Activated CD4-positive, CD25-positive, alpha-beta regulatory T cell treated with anti-CD3 and anti-CD28 coated beads, Interleukin-2, amount 50 U/mL, for 16 hours (primary cell): ENCODE data around the gene ASB17.
"Not testable (repeated sequence)": the region's sequence is repeated elsewhere in the genome, so short reads cannot be mapped to it uniquely, and the experiment has no call there.

Experiments used
- DNase-seq: peaks from one replicate; pipeline ENCODE4 v3.0.0-alpha.2; 2020; ENCODE audit warnings: low read depth, low spot score

The ASB17 gene, protein sequence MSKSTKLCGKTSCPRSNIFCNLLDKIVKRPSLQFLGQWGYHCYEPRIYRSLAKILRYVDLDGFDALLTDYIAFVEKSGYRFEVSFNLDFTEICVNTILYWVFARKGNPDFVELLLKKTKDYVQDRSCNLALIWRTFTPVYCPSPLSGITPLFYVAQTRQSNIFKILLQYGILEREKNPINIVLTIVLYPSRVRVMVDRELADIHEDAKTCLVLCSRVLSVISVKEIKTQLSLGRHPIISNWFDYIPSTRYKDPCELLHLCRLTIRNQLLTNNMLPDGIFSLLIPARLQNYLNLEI

DNA sequence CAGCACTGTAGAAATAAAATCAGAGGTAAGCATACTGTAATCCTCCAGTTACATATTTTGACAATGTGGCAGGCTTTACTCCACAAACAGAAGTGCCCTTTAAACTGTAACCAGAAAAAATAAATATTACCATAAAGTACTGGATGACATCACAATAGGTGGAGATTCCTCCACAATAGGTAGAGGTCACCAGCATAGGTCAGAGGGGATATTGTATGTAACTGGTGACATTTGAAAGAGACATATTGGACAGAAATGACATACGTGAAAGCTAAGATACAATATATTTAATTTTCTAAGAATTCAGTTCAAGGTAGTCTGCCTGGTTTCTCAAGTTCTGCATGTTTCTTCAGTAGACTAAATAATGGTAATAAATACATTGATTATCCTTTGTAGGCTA lies at the start of gene ASB17:
Gene ASB17 (minus strand): TSS at position 101 of the 400 bp plus-strand sequence. CDS start 113 bp downstream, outside the sequence.
- DNase-seq, result no peak

DNA sequence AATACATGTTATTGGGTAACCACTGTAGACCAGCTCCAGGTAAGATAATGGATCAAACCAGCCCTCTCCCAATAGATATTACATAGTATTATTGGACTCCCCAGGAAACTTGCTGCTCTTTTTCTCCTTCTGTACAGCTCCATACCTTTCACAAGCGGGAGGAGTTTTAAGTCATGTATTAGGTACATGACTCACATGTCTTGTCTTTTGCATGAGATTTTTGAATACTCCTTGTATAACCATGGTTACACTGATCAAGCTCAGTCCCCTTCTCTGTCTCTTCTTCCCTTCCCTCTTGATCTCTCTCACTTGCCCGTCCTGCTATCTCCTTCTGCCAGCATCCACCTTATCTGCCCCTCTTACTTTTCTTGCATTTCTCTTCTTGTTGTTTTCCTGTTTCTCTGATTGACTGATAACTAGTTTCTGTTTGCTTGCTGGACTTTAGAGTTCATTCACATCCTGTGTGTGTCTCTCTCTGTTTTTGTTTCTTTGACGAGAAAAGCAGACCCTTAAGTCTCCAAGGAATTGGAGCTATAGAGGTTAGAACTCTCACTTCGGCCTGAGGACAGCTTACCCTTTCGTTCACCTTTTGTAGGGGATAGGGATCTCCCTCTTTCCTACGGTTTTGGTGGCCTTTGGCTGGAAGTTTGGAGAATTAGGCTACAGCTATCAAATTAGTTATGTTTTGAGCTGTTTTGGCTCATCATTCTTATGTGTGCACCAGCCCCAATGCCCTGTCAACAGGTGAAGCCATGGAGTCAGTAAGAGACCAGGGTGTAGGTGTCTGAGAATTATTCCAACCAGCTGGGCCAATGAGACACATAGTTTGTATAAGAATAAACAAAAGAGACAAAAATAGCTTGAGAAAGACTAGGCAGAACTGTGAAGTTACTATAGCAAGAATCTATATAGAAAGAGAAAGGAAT lies 49.0 kb upstream of the ASB17 start:
- no peak for DNase-seq

DNA sequence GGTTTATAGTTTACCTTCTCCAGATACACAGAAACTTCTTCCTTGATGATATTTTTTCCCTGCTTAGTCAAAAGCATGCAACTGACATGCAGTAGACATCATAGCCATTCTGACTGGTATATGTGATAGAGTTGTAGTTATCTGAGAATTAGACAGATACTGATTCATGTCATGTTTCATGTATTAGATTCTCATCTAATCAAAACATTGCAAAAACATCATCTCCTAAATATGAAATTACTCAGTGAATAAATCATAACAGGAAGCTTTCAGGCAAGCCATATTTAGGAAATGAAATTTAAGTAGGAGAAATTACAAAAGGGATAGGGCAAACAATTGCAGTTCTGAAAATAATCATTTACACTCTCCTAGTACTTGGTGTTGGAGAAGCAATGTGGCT lies 38.4 kb upstream of the ASB17 start:
- no peak for DNase-seq

DNA sequence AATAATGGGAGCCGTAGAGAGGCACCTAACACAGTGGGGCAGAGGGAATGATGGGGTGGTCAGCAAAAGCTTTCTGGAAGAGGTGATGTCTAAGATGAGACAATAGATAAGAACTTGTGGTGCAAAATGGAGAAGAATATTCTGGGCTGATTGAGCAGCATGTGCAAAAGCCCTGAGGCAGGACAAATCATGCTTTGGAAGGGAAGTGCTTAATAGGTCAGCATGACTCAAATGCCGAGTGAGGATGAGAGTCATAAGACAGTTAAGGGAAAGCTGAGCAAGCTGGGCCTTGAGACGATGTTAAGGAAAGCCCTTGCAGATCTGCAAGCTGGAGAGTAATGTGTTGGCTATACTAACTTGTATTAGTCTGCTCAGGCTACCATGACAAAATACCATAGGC lies 37.3 kb upstream of the ASB17 start:
- no peak for DNase-seq

DNA sequence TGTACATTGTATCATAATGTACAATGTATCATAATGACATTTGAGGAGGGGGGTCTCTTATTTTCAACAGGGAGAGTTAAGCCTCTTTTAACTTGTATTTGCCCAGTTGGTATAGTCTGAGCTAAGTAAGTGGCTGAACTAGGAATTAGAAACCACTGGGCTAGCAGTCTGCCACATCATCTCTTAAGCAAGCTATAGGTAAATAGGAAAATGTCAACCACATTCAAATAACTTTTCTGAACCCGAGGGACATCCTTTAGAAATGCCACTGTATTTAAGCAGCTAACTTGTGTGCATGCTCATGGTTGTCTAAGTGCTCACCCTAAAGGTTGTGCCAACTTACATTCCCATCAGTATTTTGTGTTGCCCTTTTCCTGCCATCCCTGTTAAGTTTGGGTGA lies 35.5 kb upstream of the ASB17 start:
- no peak for DNase-seq

DNA sequence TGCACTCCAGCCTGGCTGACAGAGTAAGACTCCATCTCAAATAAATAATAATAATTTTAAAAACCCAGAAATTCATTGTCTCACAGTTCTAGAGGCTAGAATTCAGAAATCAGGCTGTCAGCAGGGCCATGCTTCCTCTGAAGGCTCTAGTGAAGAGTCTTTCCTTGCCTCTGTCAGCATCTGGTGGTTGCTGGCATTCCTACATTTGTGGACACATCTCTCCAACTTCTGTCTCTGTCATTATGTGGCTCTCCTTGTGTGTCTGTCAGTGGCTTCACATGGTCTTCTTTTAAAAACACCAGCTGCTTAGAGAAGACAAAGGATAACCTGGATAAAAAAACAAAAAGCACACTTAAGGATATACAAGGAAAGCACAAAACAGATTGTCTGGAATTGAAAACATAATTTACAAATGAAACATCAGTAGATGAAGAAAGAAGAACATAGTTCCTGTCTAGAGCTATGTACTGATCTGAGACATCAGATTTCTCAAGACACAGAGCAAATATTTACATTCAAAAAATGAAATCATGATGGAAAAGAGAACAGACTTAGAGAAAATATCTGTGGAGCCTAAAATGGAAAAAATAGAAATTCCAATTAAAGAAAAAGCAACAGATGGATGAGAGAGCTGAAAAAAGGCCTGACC lies 32.7 kb upstream of the ASB17 start:
- DNase-seq, result no peak

DNA sequence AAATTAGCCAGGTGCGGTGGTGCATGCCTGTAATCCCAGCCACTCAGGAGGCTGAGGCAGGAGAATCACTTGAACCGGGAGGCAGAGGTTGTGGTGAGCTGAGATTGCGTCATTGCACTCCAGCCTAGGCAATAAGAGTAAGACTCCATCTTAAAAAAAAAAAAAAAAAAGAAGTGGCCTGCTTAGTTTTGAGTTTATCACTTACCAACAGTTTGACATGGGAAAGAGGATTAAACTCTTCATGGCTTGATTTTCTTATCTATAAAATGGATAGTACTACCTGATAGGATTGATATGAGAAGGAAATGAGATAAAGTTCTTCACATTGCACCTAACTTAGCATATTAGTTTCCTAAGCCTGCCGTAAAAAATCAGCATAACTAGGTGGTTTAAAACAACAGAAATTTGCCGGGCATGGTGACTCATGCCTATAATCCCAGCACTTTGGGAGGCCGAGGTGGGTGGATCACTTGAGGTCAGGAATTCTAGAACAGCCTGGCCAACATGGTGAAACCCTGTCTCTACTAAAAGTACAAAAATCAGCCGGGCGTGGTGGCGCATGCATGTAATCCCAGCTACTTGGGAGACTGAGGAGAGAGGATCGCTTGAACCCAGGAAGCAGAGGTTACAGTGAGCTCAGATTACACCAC lies 32.0 kb upstream of the ASB17 start:
- DNase-seq, result not testable (repeated sequence)

DNA sequence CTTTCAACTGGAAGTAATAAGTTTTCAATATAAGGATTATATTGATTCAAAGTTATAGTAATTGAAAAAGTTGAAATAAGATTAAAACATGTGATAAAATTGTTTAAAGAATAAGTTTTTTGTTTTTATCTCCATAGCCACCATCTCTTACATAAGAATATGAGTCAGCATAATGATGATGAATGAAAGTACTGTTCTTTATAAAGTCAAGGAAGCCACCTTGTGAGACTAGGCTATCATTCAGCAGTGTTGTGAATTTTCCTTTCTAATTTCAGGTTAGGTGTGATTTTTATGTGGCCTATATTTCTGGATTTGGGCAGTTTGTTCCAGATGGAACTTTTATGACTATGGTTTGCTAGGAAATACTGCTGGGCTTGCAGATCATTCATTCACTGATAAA lies 22.4 kb upstream of the ASB17 start:
- DNase-seq, result no peak

DNA sequence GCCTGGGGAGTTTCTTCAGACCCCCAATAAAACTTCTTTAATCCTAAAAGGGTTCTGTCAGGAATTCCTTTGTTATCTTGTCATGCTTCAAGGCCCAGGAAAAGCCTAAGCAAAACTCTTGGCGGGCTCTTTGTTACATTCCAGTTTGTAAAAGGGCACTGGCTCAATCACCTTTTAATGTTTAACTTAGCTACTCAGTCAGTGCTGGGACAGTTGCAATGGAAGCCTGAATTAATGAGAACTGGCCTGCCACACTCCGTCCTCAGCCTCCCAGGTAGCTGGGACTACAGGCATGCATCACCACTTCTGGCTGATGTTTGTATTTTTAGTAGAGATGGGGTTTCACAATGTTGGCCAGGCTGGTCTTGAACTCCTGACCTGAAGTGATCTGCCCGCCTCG lies 21.3 kb upstream of the ASB17 start:
- DNase-seq, result no peak

DNA sequence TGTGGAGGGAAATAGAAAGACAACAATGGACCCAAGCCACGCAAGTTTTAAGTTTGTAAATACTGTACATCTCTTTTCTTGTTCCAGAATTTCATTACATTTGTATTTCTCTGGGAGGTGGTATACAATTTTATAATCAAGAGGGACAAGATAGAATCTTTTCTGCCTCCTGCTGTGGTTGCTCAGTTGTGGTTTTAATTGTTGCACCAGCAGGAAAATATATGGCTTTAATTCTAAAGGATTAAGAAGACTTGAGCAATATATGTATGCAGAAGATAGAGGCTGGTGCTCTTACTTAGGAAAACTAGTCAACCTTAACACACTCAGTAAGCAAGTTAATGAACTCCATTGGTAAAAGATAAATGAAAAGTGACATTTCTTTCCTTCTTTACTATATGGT lies 19.8 kb upstream of the ASB17 start:
- no peak for DNase-seq

DNA sequence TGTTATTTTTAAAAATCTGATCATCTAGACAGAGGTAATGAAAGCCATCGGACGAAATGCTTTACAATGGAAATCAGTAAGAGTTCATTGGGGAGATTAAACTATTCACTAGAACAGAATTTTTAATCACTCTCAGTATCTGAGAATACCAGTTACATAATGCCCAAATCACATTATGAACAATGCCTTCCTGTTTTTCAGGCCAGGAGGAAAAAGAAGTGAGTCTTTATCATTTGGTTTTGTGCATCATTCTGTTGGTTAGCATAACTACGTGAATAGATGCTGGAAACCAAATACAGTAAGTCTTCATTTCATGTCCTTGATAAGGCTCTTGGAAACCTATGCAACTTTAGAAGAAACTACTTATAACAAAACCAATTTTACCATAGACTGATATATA lies 18.0 kb upstream of the ASB17 start:
- DNase-seq, result no peak

DNA sequence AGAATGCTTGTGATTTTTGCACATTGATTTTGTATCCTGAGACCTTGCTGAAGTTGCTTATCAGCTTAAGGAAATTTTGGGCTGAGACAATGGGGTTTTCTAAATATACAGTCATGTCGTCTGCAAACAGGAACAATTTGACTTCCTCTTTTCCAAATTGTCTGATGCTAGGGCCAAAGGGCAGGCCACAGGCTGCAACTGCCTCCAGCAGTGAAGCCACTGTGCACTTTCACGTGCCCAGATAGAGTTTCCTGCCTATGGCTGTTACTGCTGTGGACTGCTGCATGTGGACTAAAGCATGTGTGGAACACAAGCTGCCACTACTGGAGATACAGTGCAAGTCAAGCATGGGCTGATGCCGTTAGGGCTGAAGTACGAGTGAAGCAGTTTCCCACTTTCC lies 10.8 kb upstream of the ASB17 start:
- DNase-seq, result not testable (repeated sequence)

DNA sequence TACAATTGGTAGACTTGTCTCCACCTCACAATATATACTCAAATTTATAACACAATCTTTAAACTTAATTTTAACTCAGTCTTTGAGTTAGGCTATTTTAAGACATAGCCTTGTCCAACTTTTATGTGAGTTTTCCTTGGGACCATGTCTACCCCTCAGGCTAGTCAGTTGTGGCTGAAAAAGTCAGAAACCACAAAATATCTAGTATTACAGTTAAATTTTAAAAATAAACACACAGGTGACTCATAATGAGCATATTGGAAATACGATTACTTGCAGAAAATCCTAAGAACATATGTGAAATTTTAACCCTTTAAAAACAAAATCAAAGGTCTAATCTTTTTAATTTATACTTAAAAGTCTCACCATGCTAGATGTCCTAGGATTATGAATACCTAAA lies 4.8 kb upstream of the ASB17 start:
- DNase-seq, result no peak

DNA sequence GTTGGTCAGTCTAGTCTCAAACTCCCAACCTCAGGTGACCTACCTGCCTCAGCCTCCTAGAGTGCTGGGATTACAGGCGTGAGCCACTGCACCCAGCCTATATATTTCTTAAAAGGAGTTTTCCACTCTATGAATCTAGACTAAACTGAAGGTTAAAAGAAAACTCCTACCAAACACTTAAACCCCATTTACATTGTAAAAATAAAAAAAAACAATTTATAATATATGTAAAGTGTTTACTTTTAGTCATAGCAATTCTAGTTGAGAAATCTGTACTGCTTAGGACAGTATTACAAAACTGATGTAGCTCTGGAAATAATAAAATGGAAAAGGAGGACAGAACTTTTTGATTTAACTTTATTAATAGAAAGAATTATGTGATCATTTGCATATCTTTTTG lies 9.5 kb downstream of the ASB17 start:
- no peak for DNase-seq

DNA sequence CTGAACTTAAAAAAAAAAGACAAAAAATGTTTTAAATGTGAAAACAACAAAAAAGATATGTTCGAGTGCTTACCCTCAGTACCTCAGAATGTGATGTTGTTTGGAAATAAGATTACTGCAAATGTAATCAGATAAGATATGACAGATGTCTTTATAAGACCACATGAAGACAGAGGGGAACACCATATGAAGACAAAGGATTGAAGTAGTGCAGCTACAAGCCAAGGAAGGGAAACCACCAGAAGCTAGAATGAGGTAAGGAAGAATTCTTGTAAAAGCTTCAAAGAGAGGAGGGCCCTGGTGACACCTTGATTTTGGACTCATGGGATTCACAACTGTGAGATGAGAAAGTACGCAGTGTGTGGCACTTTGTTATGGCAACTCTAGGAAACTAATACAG lies 15.4 kb downstream of the ASB17 start:
- DNase-seq, result no peak

DNA sequence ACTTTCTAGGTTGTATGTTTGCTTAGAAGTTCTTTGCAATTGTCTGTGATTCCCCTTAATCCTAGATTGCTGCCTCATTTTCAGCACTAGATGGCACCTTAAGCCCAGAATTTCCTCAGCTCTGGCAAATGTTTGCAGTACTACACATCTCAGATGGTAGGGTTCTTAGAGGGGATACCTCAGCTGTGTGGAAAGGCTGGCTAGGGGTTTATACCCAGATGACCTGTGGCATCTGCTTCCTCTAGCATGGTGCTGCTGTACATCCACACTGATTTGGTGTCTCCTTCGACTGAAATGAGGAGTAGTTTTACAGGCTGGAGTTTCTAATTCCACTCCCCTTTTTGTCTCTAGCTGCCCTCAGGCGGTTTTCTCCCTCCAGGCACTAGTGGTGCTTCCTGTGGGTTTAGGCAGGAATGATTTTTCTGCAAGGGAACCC lies 23.5 kb downstream of the ASB17 start:
- DNase-seq, result no peak

DNA sequence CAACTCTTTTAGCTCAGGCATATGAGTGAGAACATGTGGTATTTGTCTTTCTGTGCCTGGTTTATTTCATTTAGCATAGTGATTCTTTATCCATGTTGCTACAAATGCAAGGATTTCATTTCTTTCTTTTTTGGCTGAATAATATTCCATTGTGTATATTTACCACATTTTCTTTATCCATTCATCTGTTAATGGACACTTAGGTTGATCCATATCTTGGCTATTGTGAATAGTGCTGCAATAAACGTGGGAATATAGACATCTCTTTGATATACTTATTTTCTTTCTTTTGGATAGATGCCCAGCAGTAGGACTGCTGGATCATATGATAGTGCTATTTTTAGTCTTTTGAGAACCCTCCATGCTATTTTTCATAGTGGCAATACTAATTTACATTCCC lies 30.8 kb downstream of the ASB17 start:
- DNase-seq, result no peak

DNA sequence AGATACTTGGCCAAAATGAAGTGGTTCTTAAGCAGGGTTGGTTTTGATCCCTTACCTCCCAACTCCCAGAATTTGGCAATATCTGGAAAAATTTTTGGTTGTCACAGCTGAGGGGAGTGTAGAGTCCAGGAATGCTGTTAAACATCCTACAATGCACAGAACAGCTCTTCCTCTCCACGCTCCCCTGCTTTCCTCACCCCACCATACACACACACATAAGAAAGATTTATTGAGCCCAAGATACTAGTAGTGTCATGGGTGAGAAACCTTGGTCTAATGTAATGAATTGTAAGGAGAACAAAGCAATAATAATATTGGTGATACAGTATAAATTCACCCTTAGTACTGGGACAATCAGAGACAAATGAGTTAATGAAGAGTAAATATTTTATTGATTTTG lies 47.8 kb downstream of the ASB17 start:
- no peak for DNase-seq

DNA sequence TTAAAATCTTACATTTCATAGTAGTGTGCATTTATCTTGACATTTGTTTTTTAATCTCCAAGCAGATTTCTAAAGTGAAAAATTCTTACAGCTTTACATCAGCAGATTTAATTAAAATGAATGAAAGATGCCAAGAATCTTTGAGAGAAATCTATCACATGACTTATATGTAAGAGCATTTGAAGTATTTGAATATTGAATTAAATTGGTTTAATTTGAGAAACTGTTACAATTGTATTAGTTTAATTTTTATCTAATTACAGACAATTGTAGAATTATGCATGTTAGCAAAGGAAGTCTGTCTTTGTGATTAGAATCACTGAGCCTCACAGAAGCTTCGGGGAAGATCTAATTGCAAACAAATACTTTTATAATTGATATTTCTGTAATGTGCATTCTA lies 52.2 kb downstream of the ASB17 start:
- no peak for DNase-seq

DNA sequence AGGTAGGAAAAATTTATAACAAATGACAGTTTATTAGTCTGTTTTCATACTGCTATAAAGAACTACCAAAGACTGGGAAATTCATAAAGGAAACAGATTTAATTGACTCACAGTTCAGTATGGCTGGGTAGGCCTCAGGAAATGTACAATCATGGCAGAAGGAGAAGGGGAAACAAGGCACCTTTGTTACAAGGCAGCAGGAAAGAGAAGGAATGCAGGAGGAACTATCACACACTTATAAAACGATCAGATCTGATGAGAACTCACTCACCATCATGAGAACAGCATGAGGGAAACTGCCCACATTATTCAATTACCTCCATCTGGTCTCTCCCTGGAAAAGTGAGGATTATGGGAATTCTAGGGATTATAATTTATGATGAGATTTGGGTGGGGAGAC lies 61.3 kb downstream of the ASB17 start:
- DNase-seq, result no peak
